Memory B cell (primary cell): Measurements from ENCODE around the gene S100A7.
"Not testable (repeated sequence)": the region's sequence is repeated elsewhere in the genome, so short reads cannot be mapped to it uniquely, and the experiment has no call there.

ENCODE experiments used
- ATAC-seq: fragments of 150-1000 bp; cut with Tn5 transposase; 2 replicates; pipeline ENCODE4 v1.10.0; 2021; ENCODE audit warnings: low read depth, mild to moderate bottlenecking, moderate library complexity
- DNase-seq, 2 donors: peaks; one replicate each; pipeline ENCODE4 v3.0.0; 2022; ENCODE audit warnings: low spot score in 2 of 2
- H3K27ac Mint-ChIP-seq: one replicate; pipeline ENCODE4 v1.8.0; 2022; ENCODE audit warnings: mild to moderate bottlenecking, moderate library complexity, mixed read lengths
- H3K27me3 Mint-ChIP-seq: one replicate; pipeline ENCODE4 v1.8.0; 2022; ENCODE audit warnings: mixed read lengths
- H3K36me3 Mint-ChIP-seq: one replicate; pipeline ENCODE4 v1.8.0; 2022; ENCODE audit warnings: mild to moderate bottlenecking, mixed read lengths
- H3K4me1 Mint-ChIP-seq: one replicate; pipeline ENCODE4 v1.8.0; 2022; ENCODE audit warnings: mixed read lengths
- H3K4me3 Mint-ChIP-seq: one replicate; pipeline ENCODE4 v1.8.0; 2022; ENCODE audit warnings: mild to moderate bottlenecking, moderate library complexity, mixed read lengths
- H3K9me3 Mint-ChIP-seq: one replicate; pipeline ENCODE4 v1.8.0; 2022; ENCODE audit warnings: mixed read lengths

Gene S100A7

DNA sequence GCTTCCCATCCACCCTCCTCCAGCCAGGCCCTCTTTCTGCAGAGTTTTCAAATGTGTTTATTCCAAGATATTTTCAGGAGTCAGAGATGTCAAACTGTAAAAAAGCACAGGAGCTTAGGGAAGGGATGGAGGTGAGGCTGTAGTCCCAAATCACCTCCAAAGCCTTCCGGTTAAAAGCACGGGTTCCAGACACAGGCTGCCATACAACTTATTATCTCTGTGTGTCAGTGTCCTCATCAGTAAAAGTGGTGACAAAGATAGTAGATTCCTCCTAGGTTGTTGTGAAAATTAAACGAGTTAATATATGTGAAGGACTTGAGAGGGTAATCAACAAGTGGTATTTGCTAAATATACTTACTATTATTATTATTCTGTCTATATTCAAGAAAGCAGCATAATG lies 29.0 kb downstream of the S100A7 start:
- DNase-seq (no peak), ATAC-seq (no peak)
- peaks cover 16% of the 10 kb centered on the region for H3K27me3 Mint-ChIP-seq
- no peak overlapping the region for H3K27ac Mint-ChIP-seq
- peaks cover 2% of the 10 kb centered on the region for H3K4me1 Mint-ChIP-seq
- no peak overlapping the region for H3K4me3 Mint-ChIP-seq
- H3K9me3 Mint-ChIP-seq, result no peaks in the 10 kb centered on the region
- no peaks in the 10 kb centered on the region for H3K36me3 Mint-ChIP-seq

DNA sequence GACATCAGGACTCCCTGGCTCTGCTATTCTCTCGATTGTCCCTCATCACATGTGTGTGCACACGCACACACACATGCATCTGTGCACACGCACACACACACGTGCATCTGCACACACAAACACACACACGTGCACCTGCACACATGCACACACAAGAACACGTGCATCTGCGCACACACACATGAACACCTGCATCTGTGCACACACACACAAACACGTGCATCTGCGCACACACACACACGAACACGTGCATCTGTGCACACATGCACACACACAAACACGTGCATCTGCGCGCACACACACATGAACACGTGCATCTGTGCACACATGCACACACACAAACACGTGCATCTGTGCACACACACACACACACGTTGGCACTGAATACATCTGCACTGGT lies 29.4 kb downstream of the S100A7 start:
- peaks cover 15% of the 10 kb centered on the region for H3K27me3 Mint-ChIP-seq
- H3K4me1 Mint-ChIP-seq, result no peaks in the 10 kb centered on the region
- H3K36me3 Mint-ChIP-seq, result no peaks in the 10 kb centered on the region
- no peak for ATAC-seq
- H3K4me3 Mint-ChIP-seq, result no peak overlapping the region
- no peak for DNase-seq
- no peaks in the 10 kb centered on the region for H3K9me3 Mint-ChIP-seq
- H3K27ac Mint-ChIP-seq, result no peak overlapping the region

DNA sequence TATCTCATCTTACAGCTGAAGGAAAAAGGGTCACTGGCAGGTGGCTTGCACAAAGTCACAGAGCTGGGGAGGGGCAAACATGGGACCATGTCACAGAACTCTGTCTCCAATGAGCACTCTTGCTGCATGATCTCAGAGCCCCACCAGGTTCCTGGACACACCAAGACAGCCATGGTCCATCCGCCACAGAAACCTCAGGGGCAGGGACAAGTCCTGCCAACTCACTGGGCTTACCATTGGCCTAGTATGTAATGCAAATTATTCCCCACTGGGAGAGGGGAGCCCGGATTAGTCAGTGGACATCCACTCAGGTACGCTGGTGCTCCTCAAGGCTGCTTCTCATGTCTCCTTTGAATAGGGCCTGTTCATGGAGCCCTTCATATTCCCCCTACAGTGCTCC lies 29.9 kb downstream of the S100A7 start:
- no peak overlapping the region for H3K27ac Mint-ChIP-seq
- no peak overlapping the region for H3K4me3 Mint-ChIP-seq
- no peaks in the 10 kb centered on the region for H3K9me3 Mint-ChIP-seq
- no peaks in the 10 kb centered on the region for H3K36me3 Mint-ChIP-seq
- ATAC-seq (no peak), DNase-seq (no peak)
- H3K4me1 Mint-ChIP-seq, result no peaks in the 10 kb centered on the region
- peaks cover 15% of the 10 kb centered on the region for H3K27me3 Mint-ChIP-seq

DNA sequence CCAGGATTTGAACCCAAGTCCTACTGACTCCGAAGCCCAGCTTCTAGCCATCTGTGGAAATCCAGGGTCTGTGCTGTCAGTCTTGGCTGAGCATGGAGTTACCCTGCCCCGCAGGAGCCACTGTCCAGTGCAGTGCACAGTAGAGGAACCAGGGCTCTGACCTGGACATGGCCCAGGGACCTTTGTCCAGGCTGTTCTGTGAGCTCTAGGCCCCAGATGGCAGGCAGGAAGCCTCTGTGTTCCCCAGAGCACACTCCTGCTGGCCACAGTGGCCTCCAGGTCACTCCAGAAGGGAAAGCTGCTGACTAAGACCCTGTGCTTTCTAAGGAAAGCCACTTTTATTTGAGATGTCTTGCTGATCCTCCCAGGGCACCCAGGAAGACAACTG lies 30.3 kb downstream of the S100A7 start:
- no peak overlapping the region for H3K4me3 Mint-ChIP-seq
- H3K36me3 Mint-ChIP-seq, result no peaks in the 10 kb centered on the region
- peaks cover 16% of the 10 kb centered on the region for H3K27me3 Mint-ChIP-seq
- DNase-seq, result no peak
- no peaks in the 10 kb centered on the region for H3K9me3 Mint-ChIP-seq
- no peak for ATAC-seq
- H3K4me1 Mint-ChIP-seq, result no peaks in the 10 kb centered on the region
- H3K27ac Mint-ChIP-seq, result no peak overlapping the region

DNA sequence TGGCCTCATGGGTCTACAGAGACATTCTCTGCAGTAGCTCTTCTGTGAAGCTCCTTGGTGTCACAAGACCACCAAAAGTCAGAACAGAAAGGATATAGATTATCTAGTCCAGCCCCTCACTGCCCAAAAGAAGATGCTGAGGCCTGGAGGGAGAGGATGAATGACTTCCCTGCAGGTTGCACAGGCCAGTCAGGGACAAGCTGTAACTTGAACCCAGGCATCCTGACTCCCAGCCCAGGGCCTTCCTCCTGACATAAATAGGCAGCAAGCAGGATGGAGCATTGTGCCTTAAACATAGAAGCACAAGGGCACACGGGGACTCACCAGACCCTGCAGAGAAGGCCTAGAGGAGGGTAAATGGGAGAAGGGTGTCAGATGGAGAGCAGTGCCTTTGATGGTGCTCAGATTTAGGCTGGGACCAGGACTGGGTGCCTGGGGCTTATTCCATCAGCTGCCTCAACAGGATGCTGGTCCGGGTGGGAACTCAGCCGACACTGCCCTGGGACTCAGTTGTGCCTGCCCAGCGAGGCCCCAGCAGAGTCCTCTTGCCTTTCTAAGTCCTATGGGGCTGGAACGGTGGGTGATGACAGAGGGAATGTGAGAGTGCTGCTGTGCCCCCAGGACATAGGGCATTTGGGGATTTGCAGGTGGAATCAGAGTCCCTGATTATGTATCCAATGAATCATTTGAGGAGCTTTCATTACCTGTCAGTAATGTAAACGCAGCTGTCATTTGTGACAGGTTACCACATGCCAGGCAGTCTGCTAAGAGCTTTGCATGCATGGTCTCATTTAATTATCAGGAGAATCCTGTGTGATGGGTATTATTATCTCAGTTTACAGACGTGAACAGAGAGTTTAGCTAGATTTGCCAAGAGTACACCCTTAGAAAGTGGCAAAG lies 30.9 kb downstream of the S100A7 start:
- DNase-seq (no peak), ATAC-seq (no peak)
- Mint-ChIP-seq H3K4me3 (no peak overlapping the region), H3K4me1 (no peaks in the 10 kb centered on the region), H3K27ac (no peak overlapping the region), H3K27me3 (peaks cover 16% of the 10 kb centered on the region), H3K9me3 (no peaks in the 10 kb centered on the region), H3K36me3 (no peaks in the 10 kb centered on the region)

DNA sequence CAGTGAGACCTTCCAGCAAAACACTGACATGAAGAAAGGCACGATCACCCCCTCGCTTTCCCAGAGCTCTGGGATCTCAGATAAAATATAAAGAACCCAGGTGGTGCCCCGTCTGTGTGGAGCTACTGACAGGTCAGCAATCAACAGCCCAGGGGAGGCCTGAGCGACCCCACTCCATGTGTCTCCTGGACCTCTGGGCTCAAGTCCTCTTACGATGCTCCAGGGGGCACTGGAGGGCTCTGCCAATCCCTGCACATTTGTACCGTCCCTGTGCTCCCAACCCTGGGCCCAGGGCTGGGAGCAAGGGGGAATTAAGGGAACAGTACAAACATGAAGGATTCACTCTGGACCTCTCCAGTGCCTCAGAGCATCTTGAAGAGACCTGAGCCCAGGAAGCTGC lies 31.7 kb downstream of the S100A7 start:
- H3K36me3 Mint-ChIP-seq, result no peaks in the 10 kb centered on the region

DNA sequence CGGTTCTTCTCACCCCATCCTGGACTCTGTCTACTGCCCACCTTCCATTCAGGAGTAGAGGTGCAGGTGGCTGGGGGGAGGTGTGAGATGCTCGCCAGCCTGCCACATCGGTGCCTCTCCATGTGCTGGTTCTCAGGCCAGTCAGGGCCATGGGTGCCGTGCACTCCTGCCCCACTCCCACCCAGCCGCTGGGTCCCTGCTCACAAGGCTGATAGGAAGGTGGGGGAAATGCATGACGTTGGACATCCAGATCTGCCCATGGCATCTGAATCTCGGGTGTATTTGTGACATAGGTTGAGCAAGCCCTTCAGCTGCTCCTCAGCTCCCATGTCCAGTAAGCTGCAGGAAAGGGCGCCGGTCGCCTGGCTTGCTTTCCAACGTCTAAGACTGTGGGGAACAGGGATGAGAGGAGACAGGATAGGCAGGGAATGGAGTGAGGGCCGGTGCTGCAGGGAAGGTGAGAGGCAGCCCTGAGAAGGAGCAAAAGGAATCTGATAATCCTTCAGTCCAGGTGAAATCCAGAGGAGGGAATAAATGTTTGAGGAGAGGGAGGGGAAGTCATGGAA lies 32.3 kb downstream of the S100A7 start:
- no peaks in the 10 kb centered on the region for H3K4me1 Mint-ChIP-seq
- H3K27ac Mint-ChIP-seq, result no peak overlapping the region
- peaks cover 20% of the 10 kb centered on the region for H3K27me3 Mint-ChIP-seq
- H3K9me3 Mint-ChIP-seq, result peaks cover 1% of the 10 kb centered on the region
- no peaks in the 10 kb centered on the region for H3K36me3 Mint-ChIP-seq
- DNase-seq (no peak), ATAC-seq (no peak)
- H3K4me3 Mint-ChIP-seq, result no peak overlapping the region

More for the DNA sequence above, 31.7 kb downstream of the S100A7 start:
- Mint-ChIP-seq H3K4me3 (no peak overlapping the region), H3K4me1 (no peaks in the 10 kb centered on the region), H3K27ac (no peak overlapping the region), H3K9me3 (no peaks in the 10 kb centered on the region), H3K27me3 (peaks cover 18% of the 10 kb centered on the region)
- ATAC-seq (no peak), DNase-seq (no peak)

DNA sequence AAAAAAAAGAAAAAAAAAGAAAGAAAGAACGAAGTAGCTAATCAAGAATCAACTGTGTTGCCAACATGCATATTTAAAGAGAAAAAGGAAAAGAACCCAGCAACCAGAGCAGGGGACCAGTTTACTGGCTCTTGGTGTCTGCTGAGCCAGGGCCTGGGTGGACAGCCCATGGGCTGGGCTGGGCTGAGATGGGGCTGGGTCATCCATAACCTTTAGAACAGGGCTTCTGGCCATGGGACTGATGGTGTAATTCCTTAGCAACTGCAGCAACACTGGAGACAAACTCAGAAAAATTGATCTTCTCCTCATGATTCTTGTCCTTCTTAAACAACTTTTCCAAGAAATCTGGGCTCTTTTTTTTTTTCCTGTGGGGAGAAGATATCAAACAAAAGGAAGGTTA lies 33.6 kb downstream of the S100A7 start:
- Mint-ChIP-seq H3K36me3 (no peaks in the 10 kb centered on the region), H3K4me1 (no peaks in the 10 kb centered on the region), H3K4me3 (no peak overlapping the region), H3K27me3 (peaks cover 20% of the 10 kb centered on the region), H3K9me3 (peaks cover 1% of the 10 kb centered on the region), H3K27ac (no peak overlapping the region)
- no peak for DNase-seq
- ATAC-seq, result no peak

DNA sequence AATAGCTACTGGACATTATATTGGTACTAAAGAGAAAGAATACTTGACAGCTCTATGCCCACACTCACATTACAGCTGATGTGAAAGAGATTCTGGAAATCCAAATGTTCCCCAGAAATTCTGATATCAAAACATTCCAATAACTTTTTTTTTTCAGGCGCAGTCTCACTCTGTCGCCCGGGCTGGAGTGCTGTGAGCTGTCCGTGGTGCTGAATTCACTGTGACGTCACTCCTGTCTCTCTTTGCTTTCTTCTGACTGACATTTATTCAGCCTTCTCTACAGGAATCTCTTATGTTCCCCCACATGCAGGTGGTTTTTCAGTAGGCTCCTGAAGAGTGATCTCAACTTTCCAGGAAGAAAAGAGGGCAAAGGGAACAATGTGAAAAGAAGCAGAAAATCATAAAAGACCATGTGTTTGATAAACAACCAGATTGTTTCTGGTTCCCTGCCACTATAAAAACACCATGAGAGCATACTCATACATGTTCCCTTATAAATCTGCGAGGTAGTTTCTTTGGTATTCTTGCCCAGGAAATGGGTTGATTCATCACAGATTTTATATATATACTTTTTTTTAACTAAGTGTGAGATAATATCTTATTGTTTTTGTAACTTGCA lies 37.9 kb downstream of the S100A7 start:
- no peak overlapping the region for H3K4me3 Mint-ChIP-seq
- H3K9me3 Mint-ChIP-seq, result peaks cover 1% of the 10 kb centered on the region
- H3K36me3 Mint-ChIP-seq, result no peaks in the 10 kb centered on the region
- no peaks in the 10 kb centered on the region for H3K4me1 Mint-ChIP-seq
- no peak for ATAC-seq
- DNase-seq, result peak; percentile 56 to 57
- peaks cover 19% of the 10 kb centered on the region for H3K27me3 Mint-ChIP-seq
- H3K27ac Mint-ChIP-seq, result no peak overlapping the region

DNA sequence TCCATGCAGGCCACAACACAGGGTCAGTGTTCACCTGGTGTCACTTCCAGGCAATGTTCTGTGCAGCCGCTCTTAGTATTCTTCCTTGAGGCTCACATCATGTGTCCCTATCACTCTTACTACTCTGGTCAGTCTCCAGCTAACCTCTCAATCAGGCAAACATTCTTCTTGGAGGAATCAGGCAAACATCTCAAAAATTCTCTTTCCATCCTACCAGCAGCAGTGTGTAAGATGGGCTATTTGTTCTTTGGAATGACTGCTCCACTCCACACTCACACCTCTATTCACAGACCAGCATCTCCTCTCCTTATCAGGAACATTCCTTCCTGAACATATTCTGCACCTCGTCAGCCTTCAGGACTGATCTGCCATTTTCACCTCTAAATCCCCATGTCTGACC lies 40.1 kb downstream of the S100A7 start:
- ATAC-seq (no peak), DNase-seq (no peak)
- peaks cover 1% of the 10 kb centered on the region for H3K9me3 Mint-ChIP-seq
- H3K4me1 Mint-ChIP-seq, result peaks cover 3% of the 10 kb centered on the region
- H3K36me3 Mint-ChIP-seq, result no peaks in the 10 kb centered on the region
- H3K27ac Mint-ChIP-seq, result no peak overlapping the region
- H3K4me3 Mint-ChIP-seq, result no peak overlapping the region
- peaks cover 17% of the 10 kb centered on the region for H3K27me3 Mint-ChIP-seq

DNA sequence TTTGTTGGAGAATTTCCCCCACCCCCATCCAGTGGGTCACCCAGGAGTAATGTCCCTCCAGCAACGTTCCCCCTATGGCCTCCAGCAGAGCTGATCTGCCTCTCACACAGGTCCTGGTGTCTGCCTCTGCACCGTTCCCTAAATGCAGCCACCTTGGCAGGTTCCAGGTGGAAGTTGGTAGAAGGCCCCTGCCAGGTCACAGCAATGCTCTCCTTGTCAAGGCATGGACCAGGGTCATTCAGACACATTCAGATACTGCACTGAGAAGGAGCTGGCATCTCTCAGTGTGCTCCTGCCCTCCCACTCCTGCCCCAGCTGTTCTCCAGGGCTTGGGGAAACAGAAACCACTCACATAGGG lies 41.0 kb downstream of the S100A7 start:
- H3K4me3 Mint-ChIP-seq, H3K9me3 Mint-ChIP-seq, H3K4me1 Mint-ChIP-seq, DNase-seq, H3K36me3 Mint-ChIP-seq, ATAC-seq, H3K27ac Mint-ChIP-seq: not testable (repeated sequence)
- H3K27me3 Mint-ChIP-seq, result peaks cover 19% of the 10 kb centered on the region

DNA sequence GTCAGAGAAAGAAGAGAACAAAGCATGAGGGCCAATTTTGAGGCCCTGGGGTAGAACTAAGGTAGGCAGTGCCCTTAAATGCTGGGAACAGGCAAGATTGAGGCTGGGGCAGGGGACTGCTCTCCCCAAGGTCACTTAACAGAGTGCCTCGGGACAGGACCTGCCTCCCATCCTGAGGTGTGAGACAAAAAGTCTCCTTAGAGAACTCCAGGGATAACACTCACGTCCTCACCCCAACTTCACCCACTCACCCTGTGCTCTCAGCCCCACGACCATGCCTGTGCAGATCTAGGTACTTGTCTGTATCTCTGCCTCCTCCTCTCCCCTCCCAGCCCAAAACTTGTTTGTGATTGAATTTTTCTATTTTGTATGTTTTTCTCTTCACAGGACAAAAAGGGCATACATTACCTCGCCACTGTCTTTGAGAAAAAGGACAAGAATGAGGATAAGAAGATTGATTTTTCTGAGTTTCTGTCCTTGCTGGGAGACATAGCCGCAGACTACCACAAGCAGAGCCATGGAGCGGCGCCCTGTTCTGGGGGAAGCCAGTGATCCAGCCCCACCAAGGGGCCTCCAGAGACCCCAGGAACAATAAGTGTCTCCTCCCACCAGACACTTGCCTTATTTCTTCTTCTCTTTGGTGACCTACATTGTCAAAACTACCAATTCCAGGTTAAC lies 41.6 kb downstream of the S100A7 start:
- not testable (repeated sequence) for H3K4me1 Mint-ChIP-seq, ATAC-seq, H3K27ac Mint-ChIP-seq, H3K4me3 Mint-ChIP-seq, H3K36me3 Mint-ChIP-seq, DNase-seq, H3K9me3 Mint-ChIP-seq
- peaks cover 17% of the 10 kb centered on the region for H3K27me3 Mint-ChIP-seq

DNA sequence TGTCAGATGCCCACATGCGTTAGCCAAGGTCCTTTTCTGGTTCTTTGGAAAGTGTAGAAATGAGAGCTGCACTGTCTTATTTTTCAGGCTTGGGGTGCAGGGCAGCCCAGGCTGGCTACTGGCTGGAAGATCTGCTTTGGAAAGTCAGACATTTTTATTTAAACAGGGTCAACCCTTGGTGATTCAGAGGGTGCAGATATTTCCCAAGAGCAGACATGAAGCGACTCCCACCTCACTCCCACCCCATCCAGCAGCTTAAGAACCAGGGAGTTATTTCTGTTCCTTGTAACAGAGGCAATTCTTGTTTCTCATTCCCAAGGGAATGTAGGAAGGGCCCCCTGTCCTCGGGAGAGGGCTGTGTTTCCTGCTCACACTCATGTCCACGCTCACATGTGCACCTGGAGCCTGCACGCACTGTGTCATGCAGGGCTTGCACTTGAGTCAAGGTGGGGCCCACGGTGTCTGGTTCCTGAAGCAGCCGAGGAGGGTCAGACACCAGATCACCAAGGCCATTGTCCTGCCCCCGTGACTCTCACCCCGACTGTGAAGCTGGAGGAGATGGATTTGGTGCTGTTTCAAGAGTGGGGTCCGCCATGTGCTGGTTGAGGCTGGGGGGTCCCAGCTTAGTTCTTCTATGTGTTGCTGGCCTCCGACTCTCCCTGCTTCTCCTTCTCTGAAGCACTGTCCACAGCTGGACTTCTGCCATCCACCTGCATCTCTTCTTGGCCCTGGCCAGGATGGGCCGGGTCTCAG lies 43.1 kb downstream of the S100A7 start:
- DNase-seq (no peak), ATAC-seq (no peak)
- peaks cover 6% of the 10 kb centered on the region for H3K9me3 Mint-ChIP-seq
- peaks cover 15% of the 10 kb centered on the region for H3K27me3 Mint-ChIP-seq
- H3K36me3 Mint-ChIP-seq, result no peaks in the 10 kb centered on the region
- no peak overlapping the region for H3K4me3 Mint-ChIP-seq
- peaks cover 3% of the 10 kb centered on the region for H3K4me1 Mint-ChIP-seq
- H3K27ac Mint-ChIP-seq, result no peak overlapping the region
